Measurements from ENCODE around the gene COG5. TPM values are rescaled to one million over a fixed set of nuclear protein-coding genes. Genes with fewer than 3 reads are reported as not detected.

Gene COG5
- total RNA-seq, 1 experiment from 2014 or later, result 43.9 TPM

- no peak overlapping the region for H3K4me3 ChIP-seq (ENCODE audit: low read depth, low read length)
- H3K27me3 Mint-ChIP-seq (ENCODE audit: insufficient read depth, unreplicated experiment), result no peaks in the 10 kb centered on the region
- H3K36me3 Mint-ChIP-seq (ENCODE audit: insufficient read depth, unreplicated experiment), result peaks cover 10% of the 10 kb centered on the region
- H3K27me3 ChIP-seq (replicated peaks; ENCODE audit: control insufficient read depth, insufficient read depth, low read length), result no peaks in the 10 kb centered on the region
- H3K4me1 Mint-ChIP-seq (ENCODE audit: low read depth, unreplicated experiment), result peaks cover 16% of the 10 kb centered on the region
- intact Hi-C loops (cut with micrococcal nuclease; ENCODE audit: unreplicated experiment), result no loop called here
- H3K9me3 Mint-ChIP-seq (ENCODE audit: unreplicated experiment), result no peaks in the 10 kb centered on the region
- ChIA-PET CTCF (no interaction called here), POLR2A (no interaction called here)
- peaks cover 21% of the 10 kb centered on the region; the same call in 1 of the 2 replicates for H3K4me1 ChIP-seq
- H3K9me3 ChIP-seq, result no peaks in the 10 kb centered on the region
- no peak for DNase-seq
- H3K4me3 Mint-ChIP-seq (ENCODE audit: unreplicated experiment), result no peak overlapping the region
- no peak overlapping the region for H3K27ac Mint-ChIP-seq (ENCODE audit: unreplicated experiment)
- no peak for TF ChIP-seq CTCF (IDR thresholded peaks at IDR 0.05; ENCODE audit: insufficient read depth in 1 of 2, low read depth in 1 of 2, low read length in 1 of 2, severe bottlenecking in 1 of 2, unreplicated experiment in 1 of 2)
- BruUV-seq (replicated peaks), result no TSS peak
- H3K36me3 ChIP-seq (ENCODE audit: control insufficient read depth, insufficient read depth, low read length), result peaks cover 2% of the 10 kb centered on the region
Measured at GRCh38 chr7:107386548-107387102, 177.1 kb downstream of the COG5 start.

GRCh38 chr7:107384025-107384424 is 179.7 kb downstream of the COG5 start:
- no peak for DNase-seq

GRCh38 chr7:107383203-107383602 is 180.5 kb downstream of the COG5 start:
- H3K36me3 ChIP-seq (ENCODE audit: control insufficient read depth, insufficient read depth, low read length), result peaks cover 2% of the 10 kb centered on the region
- no peak for DNase-seq
- no TSS peak for BruUV-seq (replicated peaks)
- intact Hi-C loops (cut with micrococcal nuclease; ENCODE audit: unreplicated experiment), result no loop called here
- no peak overlapping the region for H3K27ac Mint-ChIP-seq (ENCODE audit: unreplicated experiment)
- no peak for TF ChIP-seq CTCF (IDR thresholded peaks at IDR 0.05; ENCODE audit: insufficient read depth in 1 of 2, low read depth in 1 of 2, low read length in 1 of 2, severe bottlenecking in 1 of 2, unreplicated experiment in 1 of 2)
- H3K36me3 Mint-ChIP-seq (ENCODE audit: insufficient read depth, unreplicated experiment), result peaks cover 16% of the 10 kb centered on the region
- POLR2A ChIA-PET, result no interaction called here
- H3K4me1 ChIP-seq, result 0 out of 2 replicates have a peak, but pooled peaks cover 3% of the 10 kb centered on the region
- H3K27me3 Mint-ChIP-seq (ENCODE audit: insufficient read depth, unreplicated experiment), result no peaks in the 10 kb centered on the region
- no peak overlapping the region for H3K4me3 Mint-ChIP-seq (ENCODE audit: unreplicated experiment)
- CTCF ChIA-PET, result interaction anchor here (0.5 kb wide), 1 partner anchor 218 kb away, joined by 3 read pairs; no protein-coding TSS in a partner anchor
- peaks cover 8% of the 10 kb centered on the region for H3K9me3 Mint-ChIP-seq (ENCODE audit: unreplicated experiment)
- no peaks in the 10 kb centered on the region for H3K27me3 ChIP-seq (replicated peaks; ENCODE audit: control insufficient read depth, insufficient read depth, low read length)
- no peak overlapping the region for H3K4me3 ChIP-seq (ENCODE audit: low read depth, low read length)
- no peaks in the 10 kb centered on the region for H3K4me1 Mint-ChIP-seq (ENCODE audit: low read depth, unreplicated experiment)
- H3K9me3 ChIP-seq, result no peaks in the 10 kb centered on the region

More at GRCh38 chr7:107384025-107384424, 179.7 kb downstream of the COG5 start:
- intact Hi-C loops (cut with micrococcal nuclease; ENCODE audit: unreplicated experiment), result no loop called here
- H3K36me3 ChIP-seq (ENCODE audit: control insufficient read depth, insufficient read depth, low read length), result peaks cover 2% of the 10 kb centered on the region
- Mint-ChIP-seq H3K27me3 (ENCODE audit: insufficient read depth, unreplicated experiment) (no peaks in the 10 kb centered on the region), H3K9me3 (ENCODE audit: unreplicated experiment) (no peaks in the 10 kb centered on the region), H3K27ac (ENCODE audit: unreplicated experiment) (no peak overlapping the region), H3K36me3 (ENCODE audit: insufficient read depth, unreplicated experiment) (peaks cover 15% of the 10 kb centered on the region), H3K4me3 (ENCODE audit: unreplicated experiment) (no peak overlapping the region), H3K4me1 (ENCODE audit: low read depth, unreplicated experiment) (no peaks in the 10 kb centered on the region)
- ChIA-PET POLR2A (no interaction called here), CTCF (no interaction called here)
- H3K4me1 ChIP-seq, result 0 out of 2 replicates have a peak, but pooled peaks cover 3% of the 10 kb centered on the region
- BruUV-seq (replicated peaks), result no TSS peak
- H3K27me3 ChIP-seq (replicated peaks; ENCODE audit: control insufficient read depth, insufficient read depth, low read length), result no peaks in the 10 kb centered on the region
- no peak overlapping the region for H3K4me3 ChIP-seq (ENCODE audit: low read depth, low read length)
- no peaks in the 10 kb centered on the region for H3K9me3 ChIP-seq
- no peak for TF ChIP-seq CTCF (IDR thresholded peaks at IDR 0.05; ENCODE audit: insufficient read depth in 1 of 2, low read depth in 1 of 2, low read length in 1 of 2, severe bottlenecking in 1 of 2, unreplicated experiment in 1 of 2)

Data from Caco-2 (cell line).